H9 (cell line): ENCODE measurements around the gene RBM14. TPM values are rescaled to one million over a fixed set of nuclear protein-coding genes. Genes with fewer than 3 reads are reported as not detected.

Experiments used
- DNase-seq: peaks from one replicate; pipeline ENCODE4 v3.0.0-alpha.2; 2017
- H2AFZ ChIP-seq: one replicate; pipeline ENCODE4 v1.6.1; 2013; ENCODE audit warnings: mild to moderate bottlenecking, low read length, control low read depth, moderate library complexity
- H2AK5ac ChIP-seq: 2 replicates; pipeline ENCODE4 v1.6.1; 2013; ENCODE audit warnings: low read length, control low read depth, mixed read lengths; ENCODE audit not compliant: insufficient read length
- H2BK120ac ChIP-seq: one replicate; pipeline ENCODE4 v1.6.1; 2013; ENCODE audit warnings: low read depth, mild to moderate bottlenecking, low read length, control low read depth, inconsistent platforms; ENCODE audit not compliant: poor library complexity, severe bottlenecking
- H2BK12ac ChIP-seq: 2 replicates; pipeline ENCODE4 v1.6.1; 2013; ENCODE audit warnings: low read length, control low read depth, mixed read lengths, low read depth; ENCODE audit not compliant: insufficient read length
- H2BK15ac ChIP-seq: 2 replicates; pipeline ENCODE4 v1.6.1; 2013; ENCODE audit warnings: low read depth, low read length, control low read depth
- H2BK20ac ChIP-seq: one replicate; pipeline ENCODE4 v1.6.1; 2013; ENCODE audit warnings: low read depth, mild to moderate bottlenecking, low read length, control low read depth, inconsistent platforms; ENCODE audit not compliant: poor library complexity, severe bottlenecking
- H2BK5ac ChIP-seq: 2 replicates; pipeline ENCODE4 v1.6.1; 2013; ENCODE audit warnings: low read length, control low read depth, mixed read lengths; ENCODE audit not compliant: insufficient read length
- H3K14ac ChIP-seq: 2 replicates; pipeline ENCODE4 v1.6.1; 2013; ENCODE audit warnings: low read length, control low read depth; ENCODE audit not compliant: insufficient read depth
- H3K18ac ChIP-seq: 2 replicates; pipeline ENCODE4 v1.6.1; 2013; ENCODE audit warnings: low read depth, mild to moderate bottlenecking, mixed read lengths, low read length, control low read depth; ENCODE audit not compliant: insufficient read length
- H3K23ac ChIP-seq: 2 replicates; pipeline ENCODE4 v1.6.1; 2013; ENCODE audit warnings: low read length, control low read depth, mixed read lengths, low read depth; ENCODE audit not compliant: insufficient read length
- H3K23me2 ChIP-seq: 2 replicates; pipeline ENCODE4 v1.6.1; 2013; ENCODE audit warnings: low read depth, mild to moderate bottlenecking, mixed read lengths, low read length, control low read depth; ENCODE audit not compliant: insufficient read length, poor library complexity, severe bottlenecking
- H3K27ac ChIP-seq: 2 replicates; pipeline ENCODE4 v1.5.1; 2013; ENCODE audit warnings: low read length, control low read depth, mixed read lengths, low read depth; ENCODE audit not compliant: insufficient read length
- H3K27me3 ChIP-seq: 2 replicates; pipeline ENCODE4 v1.6.1; 2013; ENCODE audit warnings: low read length, control low read depth, inconsistent platforms; ENCODE audit not compliant: insufficient read depth
- H3K4ac ChIP-seq: 2 replicates; pipeline ENCODE4 v1.6.1; 2013; ENCODE audit warnings: low read depth, mild to moderate bottlenecking, control low read depth, inconsistent platforms, low read length, moderate library complexity
- H3K4me1 ChIP-seq: 2 replicates; pipeline ENCODE4 v1.6.1; 2013; ENCODE audit warnings: low read length, control low read depth, inconsistent platforms; ENCODE audit not compliant: insufficient read depth
- H3K4me2 ChIP-seq: 2 replicates; pipeline ENCODE4 v1.6.1; 2013; ENCODE audit warnings: low read length, control low read depth, mixed read lengths; ENCODE audit not compliant: insufficient read length, insufficient read depth
- H3K56ac ChIP-seq: 2 replicates; pipeline ENCODE4 v1.6.1; 2013; ENCODE audit warnings: low read depth, mild to moderate bottlenecking, mixed read lengths, low read length, control low read depth; ENCODE audit not compliant: insufficient read length
- H3K79me1 ChIP-seq: 2 replicates; pipeline ENCODE4 v1.6.1; 2013; ENCODE audit warnings: low read depth, mild to moderate bottlenecking, moderate library complexity, low read length, control low read depth, inconsistent platforms; ENCODE audit not compliant: insufficient read depth, poor library complexity, severe bottlenecking
- H3K79me2 ChIP-seq: 2 replicates; pipeline ENCODE4 v1.6.1; 2013; ENCODE audit warnings: low read length, control low read depth, inconsistent platforms; ENCODE audit not compliant: insufficient read depth
- H3K9ac ChIP-seq: 2 replicates; pipeline ENCODE4 v1.6.1; 2013; ENCODE audit warnings: low read length, control low read depth, mixed read lengths; ENCODE audit not compliant: insufficient read length; ENCODE audit errors: extremely low read depth
- H3K9me3 ChIP-seq: one replicate; pipeline ENCODE4 v1.6.1; 2013; ENCODE audit warnings: low read depth, low read length, inconsistent platforms; ENCODE audit not compliant: control insufficient read depth
- H3T11ph ChIP-seq: one replicate; pipeline ENCODE4 v1.6.1; 2013; ENCODE audit warnings: mild to moderate bottlenecking, low read length, control low read depth, inconsistent platforms
- H4K20me1 ChIP-seq: one replicate; pipeline ENCODE4 v1.6.1; 2013; ENCODE audit not compliant: control insufficient read depth, insufficient read length, insufficient read depth
- H4K5ac ChIP-seq: 2 replicates; pipeline ENCODE4 v1.6.1; 2013; ENCODE audit warnings: low read depth, mild to moderate bottlenecking, mixed read lengths, low read length, control low read depth; ENCODE audit not compliant: insufficient read length
- H4K8ac ChIP-seq: replicated peaks from 2 replicates; pipeline ENCODE4 v1.6.1; 2013; ENCODE audit warnings: low read length, control low read depth, mixed read lengths, low read depth; ENCODE audit not compliant: insufficient read length
- H4K91ac ChIP-seq: 2 replicates; pipeline ENCODE4 v1.6.1; 2013; ENCODE audit warnings: low read depth, mild to moderate bottlenecking, moderate library complexity, mixed read lengths, low read length, control low read depth; ENCODE audit not compliant: insufficient read length
- H3K27ac Mint-ChIP-seq, 3 experiments: 2 replicates in 2 of 3; 3 replicates in 1 of 3; pipeline ENCODE4 v1.8.0; 2020 to 2021; ENCODE audit warnings: mixed read lengths in 3 of 3, mild to moderate bottlenecking in 1 of 3, moderate library complexity in 1 of 3
- H3K27me3 Mint-ChIP-seq: 2 replicates; pipeline ENCODE4 v1.8.0; 2021; ENCODE audit warnings: low read depth, mild to moderate bottlenecking, moderate library complexity, mixed read lengths
- H3K36me3 Mint-ChIP-seq, 3 experiments: 2 replicates in 2 of 3; 3 replicates in 1 of 3; pipeline ENCODE4 v1.8.0; 2020 to 2021; ENCODE audit warnings: low read depth in 3 of 3, mixed read lengths in 3 of 3; ENCODE audit not compliant: insufficient read depth in 1 of 3
- H3K4me1 Mint-ChIP-seq, 2 experiments: 2 replicates each; pipeline ENCODE4 v1.8.0; 2020; ENCODE audit warnings: mixed read lengths in 2 of 2
- H3K4me3 Mint-ChIP-seq, 2 experiments: 2 replicates in 1 of 2; 3 replicates in 1 of 2; pipeline ENCODE4 v1.8.0; 2020 to 2021; ENCODE audit warnings: mild to moderate bottlenecking in 2 of 2, mixed read lengths in 2 of 2, moderate library complexity in 1 of 2
- H3K9me3 Mint-ChIP-seq, 2 experiments: 2 replicates in 1 of 2; 3 replicates in 1 of 2; pipeline ENCODE4 v1.8.0; 2020; ENCODE audit warnings: mild to moderate bottlenecking in 2 of 2, mixed read lengths in 2 of 2, moderate library complexity in 1 of 2
- WGBS: extraction: QIAGEN DNeasy Blood & Tissue Kit; methylation state at CpG from one replicate; pipeline ENCODE4 v1.1.7; 2013; ENCODE audit warnings: missing lambda C conversion rate, low lambda C conversion rate, mixed read lengths; ENCODE audit not compliant: insufficient read length; ENCODE audit errors: extremely low coverage; 5-methylcytosine and 5-hydroxymethylcytosine counted together
- total RNA-seq: library from RNA; stranded (reverse); gene quantifications from 2 replicates; pipeline ENCODE4 v1.2.1, GENCODE V29; 2021
- TF ChIP-seq, protein P1 (sequence below): fragments of 200-600 bp; sonication (generic); conservative IDR thresholded peaks from 3 replicates; pipeline ENCODE4 v1.8.0; 2021; ENCODE audit warnings: antibody characterized with exemption, mild to moderate bottlenecking

Gene RBM14
- total RNA-seq, 1 experiment from 2014 or later: 171 TPM

DNA sequence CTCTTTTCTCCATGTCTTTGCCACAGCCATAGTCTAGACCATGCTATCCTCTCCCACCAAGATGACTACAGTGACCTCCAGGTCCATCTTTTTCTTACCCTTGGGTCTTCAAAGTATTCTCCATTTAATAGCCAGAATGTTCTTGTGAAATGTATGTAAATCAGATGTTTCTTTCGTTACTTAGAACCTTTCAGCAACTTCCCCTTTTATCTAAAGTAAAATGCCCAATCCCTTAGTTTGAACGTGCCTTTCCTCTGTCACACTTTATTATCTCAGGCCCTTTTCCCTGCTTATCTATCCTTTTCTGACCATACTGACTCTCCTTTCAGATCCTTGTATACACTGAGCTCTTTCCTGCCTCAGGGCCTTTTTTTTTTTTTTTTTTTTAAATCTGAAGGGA, 43.3 kb downstream of the RBM14 start:
- no peaks in the 10 kb centered on the region for H3K27me3 ChIP-seq
- no peak overlapping the region for H2AFZ ChIP-seq
- no peak overlapping the region for H4K91ac ChIP-seq
- no peaks in the 10 kb centered on the region for H3K9me3 ChIP-seq
- no peak overlapping the region for H3K56ac ChIP-seq
- no peaks in the 10 kb centered on the region for H3K4me1 ChIP-seq
- peak overlapping the region in 2 of 3 experiments; percentile 40 to 49; a peak in 3 of 7 replicates for H3K27ac Mint-ChIP-seq
- H3K4me1 Mint-ChIP-seq: no peaks in the 10 kb centered on the region
- no peak overlapping the region for H2BK15ac ChIP-seq
- H3K79me1 ChIP-seq: peaks cover 12% of the 10 kb centered on the region
- no peaks in the 10 kb centered on the region for H3K23me2 ChIP-seq
- TF ChIP-seq, protein P1, sequence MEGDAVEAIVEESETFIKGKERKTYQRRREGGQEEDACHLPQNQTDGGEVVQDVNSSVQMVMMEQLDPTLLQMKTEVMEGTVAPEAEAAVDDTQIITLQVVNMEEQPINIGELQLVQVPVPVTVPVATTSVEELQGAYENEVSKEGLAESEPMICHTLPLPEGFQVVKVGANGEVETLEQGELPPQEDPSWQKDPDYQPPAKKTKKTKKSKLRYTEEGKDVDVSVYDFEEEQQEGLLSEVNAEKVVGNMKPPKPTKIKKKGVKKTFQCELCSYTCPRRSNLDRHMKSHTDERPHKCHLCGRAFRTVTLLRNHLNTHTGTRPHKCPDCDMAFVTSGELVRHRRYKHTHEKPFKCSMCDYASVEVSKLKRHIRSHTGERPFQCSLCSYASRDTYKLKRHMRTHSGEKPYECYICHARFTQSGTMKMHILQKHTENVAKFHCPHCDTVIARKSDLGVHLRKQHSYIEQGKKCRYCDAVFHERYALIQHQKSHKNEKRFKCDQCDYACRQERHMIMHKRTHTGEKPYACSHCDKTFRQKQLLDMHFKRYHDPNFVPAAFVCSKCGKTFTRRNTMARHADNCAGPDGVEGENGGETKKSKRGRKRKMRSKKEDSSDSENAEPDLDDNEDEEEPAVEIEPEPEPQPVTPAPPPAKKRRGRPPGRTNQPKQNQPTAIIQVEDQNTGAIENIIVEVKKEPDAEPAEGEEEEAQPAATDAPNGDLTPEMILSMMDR: no peak
- no peak for DNase-seq
- WGBS: no CpG with 5 or more reads among the region's 2 CpGs
- H3K14ac ChIP-seq: no peak overlapping the region
- no peak overlapping the region for H3K23ac ChIP-seq
- H3K9ac ChIP-seq: no peak overlapping the region
- H2AK5ac ChIP-seq: no peak overlapping the region
- H3K4me2 ChIP-seq: no peak overlapping the region
- H3K4ac ChIP-seq: no peak overlapping the region
- H4K5ac ChIP-seq: no peak overlapping the region
- no peak overlapping the region for H3K18ac ChIP-seq
- H2BK20ac ChIP-seq: no peak overlapping the region
- no peak overlapping the region for H4K8ac ChIP-seq
- H2BK120ac ChIP-seq: no peak overlapping the region
- H3K9me3 Mint-ChIP-seq: no peaks in the 10 kb centered on the region
- H2BK12ac ChIP-seq: no peak overlapping the region
- no peaks in the 10 kb centered on the region for H3K27me3 Mint-ChIP-seq
- no peak overlapping the region for H3K27ac ChIP-seq
- H4K20me1 ChIP-seq: no peaks in the 10 kb centered on the region
- no peak overlapping the region for H2BK5ac ChIP-seq
- H3K79me2 ChIP-seq: no peaks in the 10 kb centered on the region
- H3K36me3 Mint-ChIP-seq: peaks cover 11 to 72% (median 42%) of the 10 kb centered on the region in 3 experiments; a peak in 6 of 7 replicates
- no peak overlapping the region for H3K4me3 Mint-ChIP-seq
- no peak overlapping the region for H3T11ph ChIP-seq
